Neuronal stem cell (in vitro differentiated cells): ENCODE measurements around the gene POMT2. TPM values are rescaled to one million over a fixed set of nuclear protein-coding genes. Genes with fewer than 3 reads are reported as not detected.

Experiments used
- DNase-seq: peaks from one replicate; pipeline ENCODE4 v3.0.0-alpha.2; 2013; ENCODE audit warnings: low spot score
- H2AFZ ChIP-seq: one replicate; pipeline ENCODE4 v1.6.1; 2013; ENCODE audit warnings: mild to moderate bottlenecking, low read length, inconsistent platforms
- H2AK5ac ChIP-seq: 2 replicates; pipeline ENCODE4 v1.6.1; 2013; ENCODE audit warnings: low read depth, mild to moderate bottlenecking, inconsistent platforms, low read length, moderate library complexity, mixed read lengths
- H2BK120ac ChIP-seq: 2 replicates; pipeline ENCODE4 v1.6.1; 2013; ENCODE audit warnings: low read depth, mild to moderate bottlenecking, inconsistent platforms, low read length, moderate library complexity, mixed read lengths
- H2BK12ac ChIP-seq: one replicate; pipeline ENCODE4 v1.6.1; 2013; ENCODE audit warnings: low read length, inconsistent platforms
- H2BK15ac ChIP-seq: 2 replicates; pipeline ENCODE4 v1.6.1; 2013; ENCODE audit warnings: mild to moderate bottlenecking, low read length, inconsistent platforms, mixed read lengths
- H2BK5ac ChIP-seq: one replicate; pipeline ENCODE4 v1.6.1; 2013; ENCODE audit warnings: inconsistent platforms, mild to moderate bottlenecking, low read length, moderate library complexity
- H3K14ac ChIP-seq: one replicate; pipeline ENCODE4 v1.6.1; 2013; ENCODE audit warnings: low read length, inconsistent platforms
- H3K18ac ChIP-seq: 2 replicates; pipeline ENCODE4 v1.6.1; 2013; ENCODE audit warnings: low read length, inconsistent platforms
- H3K23ac ChIP-seq: 2 replicates; pipeline ENCODE4 v1.6.1; 2013; ENCODE audit warnings: low read depth, mild to moderate bottlenecking, mixed read lengths, low read length, inconsistent platforms; ENCODE audit not compliant: poor library complexity
- H3K27ac ChIP-seq: replicated peaks from 3 replicates; pipeline ENCODE4 v1.5.1; 2013; ENCODE audit warnings: low read length, inconsistent platforms
- H3K27me3 ChIP-seq, 3 experiments: 2 replicates each; pipeline ENCODE4 v1.6.1; 2013; ENCODE audit warnings: low read length in 3 of 3, mild to moderate bottlenecking in 2 of 3, inconsistent platforms in 1 of 3, low read depth in 1 of 3, mixed read lengths in 1 of 3, moderate library complexity in 1 of 3; ENCODE audit not compliant: control insufficient read depth in 3 of 3, insufficient read depth in 3 of 3
- H3K36me3 ChIP-seq, 2 donors: replicated peaks in 1 of 2; 2 replicates each; pipeline ENCODE4 v1.6.1; 2013; ENCODE audit warnings: low read length in 2 of 2; ENCODE audit not compliant: control insufficient read depth in 2 of 2, insufficient read depth in 2 of 2
- H3K4ac ChIP-seq: 2 replicates; pipeline ENCODE4 v1.6.1; 2013; ENCODE audit warnings: inconsistent platforms, mild to moderate bottlenecking, low read length, moderate library complexity
- H3K4me1 ChIP-seq, 2 donors: 1 replicate in 1 of 2; 2 replicates in 1 of 2; pipeline ENCODE4 v1.6.1; 2013; ENCODE audit warnings: low read length in 2 of 2, low read depth in 1 of 2; ENCODE audit not compliant: control insufficient read depth in 2 of 2, insufficient read depth in 1 of 2
- H3K4me2 ChIP-seq: one replicate; pipeline ENCODE4 v1.6.1; 2013; ENCODE audit warnings: mild to moderate bottlenecking, low read length, inconsistent platforms; ENCODE audit not compliant: insufficient read depth, poor library complexity, severe bottlenecking
- H3K4me3 ChIP-seq, 2 donors: 2 replicates each; pipeline ENCODE4 v1.5.1; 2013; ENCODE audit warnings: low read length in 2 of 2, mild to moderate bottlenecking in 2 of 2, inconsistent platforms in 1 of 2, moderate library complexity in 1 of 2
- H3K79me1 ChIP-seq: one replicate; pipeline ENCODE4 v1.6.1; 2013; ENCODE audit warnings: low read depth, mild to moderate bottlenecking, inconsistent platforms, low read length, moderate library complexity
- H3K9ac ChIP-seq: one replicate; pipeline ENCODE4 v1.6.1; 2013; ENCODE audit warnings: mild to moderate bottlenecking, low read depth, low read length, inconsistent platforms; ENCODE audit not compliant: poor library complexity
- H3K9me3 ChIP-seq, 2 donors: replicated peaks in 1 of 2; 2 replicates each; pipeline versions ENCODE3 to v1.6.1; 2013; ENCODE audit warnings: low read length in 2 of 2, mild to moderate bottlenecking in 2 of 2, inconsistent platforms in 1 of 2, low read depth in 1 of 2, mixed read lengths in 1 of 2, moderate library complexity in 1 of 2; ENCODE audit not compliant: control insufficient read depth in 2 of 2, insufficient read depth in 1 of 2
- H4K8ac ChIP-seq: one replicate; pipeline ENCODE4 v1.6.1; 2013; ENCODE audit warnings: low read depth, mild to moderate bottlenecking, inconsistent platforms, low read length, moderate library complexity
- H4K91ac ChIP-seq: one replicate; pipeline ENCODE4 v1.6.1; 2013; ENCODE audit warnings: low read length, low read depth, mild to moderate bottlenecking, inconsistent platforms; ENCODE audit not compliant: poor library complexity
- WGBS, 2 donors: extraction: QIAGEN DNeasy Blood & Tissue Kit; methylation state at CpG; one replicate each; pipeline ENCODE4 v1.1.7; 2013; ENCODE audit warnings: missing lambda C conversion rate in 2 of 2, mixed read lengths in 1 of 2; ENCODE audit not compliant: insufficient read length in 2 of 2, insufficient replicate concordance in 1 of 2; ENCODE audit errors: extremely low coverage in 2 of 2; 5-methylcytosine and 5-hydroxymethylcytosine counted together
- small RNA-seq: library from polyadenylated mRNA; stranded (forward); fragments of <200 nt; extraction: miRNeasy Mini kit (QIAGEN cat#:217004); gene quantifications from one replicate; pipeline ENCODE3, GENCODE V24; 2013; ENCODE audit not compliant: insufficient read depth

The POMT2 gene

DNA sequence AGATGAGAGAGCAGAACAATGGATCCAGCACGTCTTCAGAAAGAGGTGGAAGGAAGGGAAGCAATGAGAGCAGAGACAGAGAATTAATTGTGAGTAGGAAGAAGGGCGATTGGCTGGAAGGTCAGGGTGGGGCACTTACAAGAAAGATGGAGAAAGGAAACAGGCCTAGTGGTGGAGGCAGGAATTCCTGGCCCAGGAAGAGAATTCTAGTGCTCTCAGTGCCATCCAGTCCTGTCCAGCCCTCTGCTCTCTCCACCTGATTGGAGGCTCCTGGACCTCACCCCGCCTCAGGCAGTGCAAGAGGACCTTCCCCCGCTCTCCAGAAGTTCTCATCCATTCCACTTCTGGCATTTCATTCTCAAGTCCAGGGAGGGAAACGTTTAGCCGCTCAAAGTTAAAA lies 92.6 kb downstream of the POMT2 start:
- H3K36me3 ChIP-seq, result no peaks in the 10 kb centered on the region
- H3K4ac ChIP-seq, result no peak overlapping the region
- peaks cover 0 to 13% (median 0%) of the 10 kb centered on the region in 3 experiments for H3K27me3 ChIP-seq

DNA sequence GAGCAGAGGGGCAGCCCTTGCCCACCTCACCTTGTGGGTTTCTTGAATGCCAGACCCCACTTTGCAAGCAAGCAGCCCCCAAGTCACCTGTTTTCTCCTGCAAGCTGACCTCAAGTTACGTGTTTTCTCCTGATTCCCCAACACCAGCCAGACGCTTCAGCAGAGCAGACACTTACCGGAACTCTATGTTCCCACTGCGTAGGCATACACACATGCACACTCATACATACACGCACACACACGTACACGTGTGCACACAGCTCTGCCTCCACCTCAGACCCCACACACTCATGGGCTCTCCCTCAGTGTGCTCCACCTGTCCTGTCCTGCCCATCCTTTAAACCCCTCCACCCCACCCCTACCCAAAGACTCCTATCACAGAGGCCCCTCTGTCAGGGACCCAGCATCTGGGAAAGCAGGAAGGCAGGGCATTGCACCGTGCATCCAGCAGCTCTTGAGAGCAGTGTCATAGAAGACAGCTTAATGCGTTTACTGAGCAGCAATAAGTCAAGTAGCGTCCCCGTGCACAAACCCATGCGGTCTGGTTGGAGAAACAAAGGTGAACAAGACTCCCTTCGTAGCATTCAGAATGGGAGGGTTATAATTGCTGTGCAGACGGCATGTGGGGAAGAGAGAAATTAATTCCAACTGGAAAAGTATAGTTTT lies 94.7 kb downstream of the POMT2 start:
- no peaks in the 10 kb centered on the region for H3K9me3 ChIP-seq
- no peak overlapping the region for H3K23ac ChIP-seq
- H3K18ac ChIP-seq, result no peak overlapping the region
- H2BK12ac ChIP-seq, result no peak overlapping the region
- DNase-seq, result no peak
- no peaks in the 10 kb centered on the region for H3K79me1 ChIP-seq
- no peak overlapping the region for H3K9ac ChIP-seq
- no peak overlapping the region for H4K8ac ChIP-seq
- H3K4me3 ChIP-seq, result no peak overlapping the region
- H3K36me3 ChIP-seq, result no peaks in the 10 kb centered on the region
- no peak overlapping the region for H2BK120ac ChIP-seq
- peak overlapping the region; percentile 24 for H2AK5ac ChIP-seq
- no peak overlapping the region for H3K14ac ChIP-seq
- H3K4me1 ChIP-seq, result peaks cover 0 to 19% of the 10 kb centered on the region in 2 donors
- H2BK5ac ChIP-seq, result no peak overlapping the region
- peaks cover 0 to 16% (median 0%) of the 10 kb centered on the region in 3 experiments for H3K27me3 ChIP-seq
- no peak overlapping the region for H3K4me2 ChIP-seq
- no peak overlapping the region for H2AFZ ChIP-seq
- peak overlapping the region; percentile 3 for H2BK15ac ChIP-seq
- H4K91ac ChIP-seq, result no peak overlapping the region
- no peak overlapping the region for H3K27ac ChIP-seq
- WGBS, 2 donors, result no CpG with 5 or more reads among the region's 14 CpGs
- no peak overlapping the region for H3K4ac ChIP-seq

More for the DNA sequence above, 92.6 kb downstream of the POMT2 start:
- no peak overlapping the region for H3K4me3 ChIP-seq
- no peak overlapping the region for H3K14ac ChIP-seq
- no peak overlapping the region for H3K18ac ChIP-seq
- H2AFZ ChIP-seq, result no peak overlapping the region
- no peak overlapping the region for H3K27ac ChIP-seq
- H3K4me1 ChIP-seq, result peaks cover 0 to 9% of the 10 kb centered on the region in 2 donors
- H2AK5ac ChIP-seq, result no peak overlapping the region
- no peak overlapping the region for H4K8ac ChIP-seq
- no peaks in the 10 kb centered on the region for H3K79me1 ChIP-seq
- no peak overlapping the region for H3K9ac ChIP-seq
- WGBS, 2 donors, result no CpG with 5 or more reads among the region's 6 CpGs
- no peak overlapping the region for H4K91ac ChIP-seq
- H2BK12ac ChIP-seq, result no peak overlapping the region
- H3K4me2 ChIP-seq, result no peak overlapping the region
- no peaks in the 10 kb centered on the region for H3K9me3 ChIP-seq
- no peak overlapping the region for H3K23ac ChIP-seq
- DNase-seq, result no peak
- H2BK5ac ChIP-seq, result no peak overlapping the region
- H2BK15ac ChIP-seq, result no peak overlapping the region
- no peak overlapping the region for H2BK120ac ChIP-seq

DNA sequence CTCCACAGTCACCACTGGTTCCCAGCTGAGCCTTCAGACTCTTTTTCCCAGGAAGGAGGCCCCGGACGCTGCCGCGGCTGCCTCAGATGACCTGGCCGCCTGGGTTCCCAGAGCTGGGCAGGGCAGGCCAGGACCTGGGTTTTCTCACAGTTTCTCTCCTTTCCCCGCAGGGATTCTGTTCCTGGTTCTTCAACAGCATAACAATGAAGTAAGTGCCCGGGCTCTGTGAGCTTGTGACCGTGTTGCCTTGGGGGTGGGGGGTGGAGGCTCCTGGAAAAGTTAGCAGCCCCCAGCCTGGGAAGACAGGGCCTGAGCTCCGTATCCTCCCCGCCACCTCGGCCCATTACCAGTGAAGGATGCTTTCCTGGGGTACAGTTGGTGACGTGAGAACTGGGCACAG lies 95.4 kb downstream of the POMT2 start:
- WGBS, 2 donors, result no CpG with 5 or more reads among the region's 12 CpGs
- H3K18ac ChIP-seq, result peak overlapping the region; percentile 8

More for the DNA sequence above, 95.4 kb downstream of the POMT2 start:
- Histone ChIP-seq H2BK120ac (no peak overlapping the region), H2BK12ac (no peak overlapping the region), H3K4me2 (no peak overlapping the region), H3K4me3 (no peak overlapping the region), H3K27ac (no peak overlapping the region), H3K23ac (no peak overlapping the region), H3K79me1 (no peaks in the 10 kb centered on the region), H3K4me1 (peaks cover 0 to 21% of the 10 kb centered on the region in 2 donors), H4K91ac (no peak overlapping the region), H2AK5ac (no peak overlapping the region), H2BK5ac (no peak overlapping the region), H3K14ac (no peak overlapping the region), H3K27me3 (peaks cover 0 to 19% (median 0%) of the 10 kb centered on the region in 3 experiments), H3K9me3 (no peaks in the 10 kb centered on the region), H3K9ac (no peak overlapping the region), H4K8ac (no peak overlapping the region), H3K4ac (no peak overlapping the region), H2BK15ac (peak overlapping the region; percentile 22), H2AFZ (no peak overlapping the region), H3K36me3 (no peaks in the 10 kb centered on the region)
- DNase-seq, result no peak

Small RNA genes lying within 50 kb of the gene (small RNA-seq; reads per million reads assigned to genes)
- not detected for gene MIR1260A
